HEK293 (cell line): ENCODE data around the gene TSHZ3.

Experiments
- CTCF ChIA-PET: fragments of 350-600 bp; formaldehyde crosslinking; extraction: SDS; loops from one replicate; lab custom pipeline; 2021; ENCODE audit warnings: antibody characterized with exemption; lab: Yijun Ruan, JAX
- POLR2A ChIA-PET: fragments of 300-600 bp; formaldehyde crosslinking; extraction: SDS; loops from one replicate; lab custom pipeline; 2020; ENCODE audit warnings: antibody characterized with exemption, inconsistent platforms; lab: Yijun Ruan, JAX
- H3K27ac ChIP-seq: fragments of 200-500 bp; sonication (Bioruptor generic); 2 replicates; pipeline ENCODE4 v1.5.1; 2014; ENCODE audit warnings: low read depth, low read length, control low read depth, inconsistent platforms; ENCODE audit errors: extremely low read depth
- H3K36me3 ChIP-seq, 2 experiments: fragments of 200-500 bp in 1 of 2; sonication (Bioruptor generic) in 1 of 2; 1 replicate in 1 of 2; 2 replicates in 1 of 2; pipeline ENCODE4 v1.5.1; 2014 to 2017; ENCODE audit warnings: inconsistent platforms in 2 of 2, low read length in 2 of 2; ENCODE audit not compliant: control insufficient read depth in 2 of 2, insufficient read depth in 1 of 2
- H3K4me1 ChIP-seq: fragments of 200-500 bp; sonication (Bioruptor generic); 2 replicates; pipeline ENCODE4 v1.5.1; 2014; ENCODE audit warnings: mild to moderate bottlenecking, low read length, inconsistent platforms; ENCODE audit not compliant: control insufficient read depth, insufficient read depth
- H3K4me3 ChIP-seq: 2 replicates; pipeline ENCODE4 v1.5.1; 2011; ENCODE audit warnings: low read depth, mild to moderate bottlenecking, control low read depth, low read length, moderate library complexity
- H3K9me3 ChIP-seq: fragments of 200-500 bp; sonication (Bioruptor generic); 2 replicates; pipeline ENCODE4 v1.5.1; 2014; ENCODE audit warnings: low read depth, low read length, inconsistent platforms; ENCODE audit not compliant: control insufficient read depth, insufficient read depth
- BCL11B ChIP-seq: fragments of 450-650 bp; formaldehyde crosslinking; IDR thresholded peaks from 2 replicates; pipeline ENCODE4 v1.5.1; 2016; ENCODE audit warnings: low read depth, missing biosample characterization, missing genetic modification characterization
- GLI4 ChIP-seq: fragments of 450-650 bp; formaldehyde crosslinking; IDR thresholded peaks from 2 replicates; pipeline ENCODE4 v1.5.1; 2016; ENCODE audit warnings: missing biosample characterization, missing genetic modification characterization
- HOXC10 ChIP-seq: sonication (generic); formaldehyde crosslinking; IDR thresholded peaks from 2 replicates; pipeline ENCODE4 v1.8.1; 2023; ENCODE audit warnings: mild to moderate bottlenecking, missing genetic modification reagents
- SP2 ChIP-seq: fragments of 450-650 bp; formaldehyde crosslinking; IDR thresholded peaks from 2 replicates; pipeline ENCODE4 v1.5.1; 2016; ENCODE audit warnings: missing biosample characterization, missing genetic modification characterization
- SP7 ChIP-seq: fragments of 450-650 bp; formaldehyde crosslinking; IDR thresholded peaks from 2 replicates; pipeline ENCODE4 v1.5.1; 2016; ENCODE audit warnings: missing biosample characterization, missing genetic modification characterization
- ZBTB17 ChIP-seq: fragments of 450-650 bp; formaldehyde crosslinking; IDR thresholded peaks from 2 replicates; pipeline ENCODE4 v1.5.1; 2016; ENCODE audit warnings: missing biosample characterization, missing genetic modification characterization
- ZNF311 ChIP-seq: fragments of 450-650 bp; formaldehyde crosslinking; IDR thresholded peaks from 2 replicates; pipeline ENCODE4 v1.5.1; 2017; ENCODE audit warnings: missing biosample characterization, missing genetic modification characterization, borderline replicate concordance
- ZNF354C ChIP-seq: fragments of 450-650 bp; formaldehyde crosslinking; IDR thresholded peaks from 2 replicates; pipeline ENCODE4 v1.5.1; 2016; ENCODE audit warnings: missing biosample characterization, missing genetic modification characterization, low read depth, borderline replicate concordance
- ZNF416 ChIP-seq: fragments of 450-650 bp; formaldehyde crosslinking; IDR thresholded peaks from 2 replicates; pipeline ENCODE4 v1.5.1; 2016; ENCODE audit warnings: missing biosample characterization, missing genetic modification characterization
- ZNF473 ChIP-seq: fragments of 450-650 bp; formaldehyde crosslinking; IDR thresholded peaks from 2 replicates; pipeline ENCODE4 v1.5.1; 2017; ENCODE audit warnings: missing biosample characterization, missing genetic modification characterization
- ZNF571 ChIP-seq: fragments of 450-650 bp; formaldehyde crosslinking; IDR thresholded peaks from 2 replicates; pipeline ENCODE4 v1.5.0; 2017; ENCODE audit warnings: missing biosample characterization, missing genetic modification characterization
- ZNF768 ChIP-seq: fragments of 450-650 bp; formaldehyde crosslinking; IDR thresholded peaks from 2 replicates; pipeline ENCODE4 v1.5.1; 2018; ENCODE audit warnings: missing biosample characterization, mild to moderate bottlenecking, missing genetic modification characterization
- ZNF776 ChIP-seq: fragments of 450-650 bp; formaldehyde crosslinking; IDR thresholded peaks from 2 replicates; pipeline ENCODE4 v1.5.0; 2017; ENCODE audit warnings: missing biosample characterization, missing genetic modification characterization, borderline replicate concordance
- TF ChIP-seq, protein P1 (sequence below): fragments of 450-650 bp; formaldehyde crosslinking; IDR thresholded peaks from 2 replicates; pipeline ENCODE4 v1.5.0; 2017; ENCODE audit warnings: missing biosample characterization, missing genetic modification characterization, borderline replicate concordance
- TF ChIP-seq, protein P2 (sequence below): fragments of 450-650 bp; formaldehyde crosslinking; IDR thresholded peaks from 2 replicates; pipeline ENCODE4 v1.5.1; 2017; ENCODE audit warnings: missing biosample characterization, missing genetic modification characterization
- TF ChIP-seq, protein P3 (sequence below): fragments of 450-650 bp; formaldehyde crosslinking; IDR thresholded peaks from 2 replicates; pipeline ENCODE4 v1.5.1; 2016; ENCODE audit warnings: missing biosample characterization, missing genetic modification characterization
- TF ChIP-seq, protein P4 (sequence below): fragments of 450-650 bp; formaldehyde crosslinking; IDR thresholded peaks from 2 replicates; pipeline ENCODE4 v1.5.1; 2016; ENCODE audit warnings: missing biosample characterization, missing genetic modification characterization
- TF ChIP-seq, protein P5 (sequence below): fragments of 450-650 bp; formaldehyde crosslinking; IDR thresholded peaks from 2 replicates; pipeline ENCODE4 v1.5.1; 2017; ENCODE audit warnings: missing biosample characterization, missing genetic modification characterization
- TF ChIP-seq, protein P6 (sequence below): fragments of 450-650 bp; formaldehyde crosslinking; IDR thresholded peaks from 2 replicates; pipeline ENCODE4 v1.5.1; 2016; ENCODE audit warnings: missing biosample characterization, missing genetic modification characterization
- TF ChIP-seq, protein P7 (sequence below): fragments of 450-650 bp; formaldehyde crosslinking; conservative IDR thresholded peaks from 2 replicates; pipeline ENCODE4 v1.5.1; 2016; ENCODE audit warnings: low read depth, missing biosample characterization, missing genetic modification characterization

Gene TSHZ3

DNA sequence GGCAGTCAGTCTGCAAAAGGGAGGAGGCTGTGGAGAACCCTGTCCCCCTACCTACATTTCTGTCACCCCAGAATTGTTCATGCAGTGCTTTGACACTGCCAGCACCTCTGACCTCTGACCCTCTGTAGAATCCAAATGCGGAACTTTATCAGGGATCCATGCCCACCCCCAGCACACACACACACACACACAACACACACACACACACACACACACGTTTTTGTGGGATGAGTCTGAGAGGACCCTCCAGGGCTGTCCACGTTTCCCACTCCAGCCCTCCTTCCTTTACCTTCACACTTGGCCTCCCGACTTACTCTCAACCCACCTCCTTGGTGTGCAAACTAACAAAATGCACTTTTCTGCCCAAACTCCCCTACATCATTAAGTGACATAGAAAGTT lies 42.3 kb upstream of the TSHZ3 start:
- CTCF ChIA-PET: interaction anchor here (0.6 kb wide), 1 partner anchor 70 kb away, joined by 3 read pairs; no protein-coding TSS in a partner anchor
- POLR2A ChIA-PET: no interaction called here
- TF ChIP-seq, protein P1, sequence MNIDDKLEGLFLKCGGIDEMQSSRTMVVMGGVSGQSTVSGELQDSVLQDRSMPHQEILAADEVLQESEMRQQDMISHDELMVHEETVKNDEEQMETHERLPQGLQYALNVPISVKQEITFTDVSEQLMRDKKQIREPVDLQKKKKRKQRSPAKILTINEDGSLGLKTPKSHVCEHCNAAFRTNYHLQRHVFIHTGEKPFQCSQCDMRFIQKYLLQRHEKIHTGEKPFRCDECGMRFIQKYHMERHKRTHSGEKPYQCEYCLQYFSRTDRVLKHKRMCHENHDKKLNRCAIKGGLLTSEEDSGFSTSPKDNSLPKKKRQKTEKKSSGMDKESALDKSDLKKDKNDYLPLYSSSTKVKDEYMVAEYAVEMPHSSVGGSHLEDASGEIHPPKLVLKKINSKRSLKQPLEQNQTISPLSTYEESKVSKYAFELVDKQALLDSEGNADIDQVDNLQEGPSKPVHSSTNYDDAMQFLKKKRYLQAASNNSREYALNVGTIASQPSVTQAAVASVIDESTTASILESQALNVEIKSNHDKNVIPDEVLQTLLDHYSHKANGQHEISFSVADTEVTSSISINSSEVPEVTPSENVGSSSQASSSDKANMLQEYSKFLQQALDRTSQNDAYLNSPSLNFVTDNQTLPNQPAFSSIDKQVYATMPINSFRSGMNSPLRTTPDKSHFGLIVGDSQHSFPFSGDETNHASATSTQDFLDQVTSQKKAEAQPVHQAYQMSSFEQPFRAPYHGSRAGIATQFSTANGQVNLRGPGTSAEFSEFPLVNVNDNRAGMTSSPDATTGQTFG (tag by site-specific recombination): 0 out of 2 replicates have a peak, but pooled peaks have one; percentile 54
- TF ChIP-seq ZNF473 (0 out of 2 replicates have a peak, but pooled peaks have one; percentile 58), BCL11B (no peak), HOXC10 (CRISPR knock-in tag) (no peak), SP2 (tag by site-specific recombination) (no peak), GLI4 (tag by site-specific recombination) (no peak), ZNF311 (tag by site-specific recombination) (no peak), ZNF571 (0 out of 2 replicates have a peak, but pooled peaks have one; percentile 43), SP7 (tag by site-specific recombination) (no peak), ZNF776 (tag by site-specific recombination) (0 out of 2 replicates have a peak, but pooled peaks have one; percentile 52), ZNF416 (tag by site-specific recombination) (no peak), ZNF354C (no peak), ZNF768 (tag by site-specific recombination) (no peak), ZBTB17 (tag by site-specific recombination) (no peak)
- TF ChIP-seq, protein P2, sequence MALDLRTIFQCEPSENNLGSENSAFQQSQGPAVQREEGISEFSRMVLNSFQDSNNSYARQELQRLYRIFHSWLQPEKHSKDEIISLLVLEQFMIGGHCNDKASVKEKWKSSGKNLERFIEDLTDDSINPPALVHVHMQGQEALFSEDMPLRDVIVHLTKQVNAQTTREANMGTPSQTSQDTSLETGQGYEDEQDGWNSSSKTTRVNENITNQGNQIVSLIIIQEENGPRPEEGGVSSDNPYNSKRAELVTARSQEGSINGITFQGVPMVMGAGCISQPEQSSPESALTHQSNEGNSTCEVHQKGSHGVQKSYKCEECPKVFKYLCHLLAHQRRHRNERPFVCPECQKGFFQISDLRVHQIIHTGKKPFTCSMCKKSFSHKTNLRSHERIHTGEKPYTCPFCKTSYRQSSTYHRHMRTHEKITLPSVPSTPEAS (tag by site-specific recombination): peak; percentile 81
- TF ChIP-seq, protein P3, sequence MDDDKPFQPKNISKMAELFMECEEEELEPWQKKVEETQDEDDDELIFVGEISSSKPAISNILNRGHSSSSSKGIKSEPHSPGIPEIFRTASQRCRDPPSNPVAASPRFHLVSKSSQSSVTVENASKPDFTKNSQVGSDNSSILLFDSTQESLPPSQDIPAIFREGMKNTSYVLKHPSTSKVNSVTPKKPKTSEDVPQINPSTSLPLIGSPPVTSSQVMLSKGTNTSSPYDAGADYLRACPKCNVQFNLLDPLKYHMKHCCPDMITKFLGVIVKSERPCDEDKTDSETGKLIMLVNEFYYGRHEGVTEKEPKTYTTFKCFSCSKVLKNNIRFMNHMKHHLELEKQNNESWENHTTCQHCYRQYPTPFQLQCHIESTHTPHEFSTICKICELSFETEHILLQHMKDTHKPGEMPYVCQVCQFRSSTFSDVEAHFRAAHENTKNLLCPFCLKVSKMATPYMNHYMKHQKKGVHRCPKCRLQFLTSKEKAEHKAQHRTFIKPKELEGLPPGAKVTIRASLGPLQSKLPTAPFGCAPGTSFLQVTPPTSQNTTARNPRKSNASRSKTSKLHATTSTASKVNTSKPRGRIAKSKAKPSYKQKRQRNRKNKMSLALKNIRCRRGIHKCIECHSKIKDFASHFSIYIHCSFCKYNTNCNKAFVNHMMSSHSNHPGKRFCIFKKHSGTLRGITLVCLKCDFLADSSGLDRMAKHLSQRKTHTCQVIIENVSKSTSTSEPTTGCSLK (tag by site-specific recombination): no peak
- TF ChIP-seq, protein P4, sequence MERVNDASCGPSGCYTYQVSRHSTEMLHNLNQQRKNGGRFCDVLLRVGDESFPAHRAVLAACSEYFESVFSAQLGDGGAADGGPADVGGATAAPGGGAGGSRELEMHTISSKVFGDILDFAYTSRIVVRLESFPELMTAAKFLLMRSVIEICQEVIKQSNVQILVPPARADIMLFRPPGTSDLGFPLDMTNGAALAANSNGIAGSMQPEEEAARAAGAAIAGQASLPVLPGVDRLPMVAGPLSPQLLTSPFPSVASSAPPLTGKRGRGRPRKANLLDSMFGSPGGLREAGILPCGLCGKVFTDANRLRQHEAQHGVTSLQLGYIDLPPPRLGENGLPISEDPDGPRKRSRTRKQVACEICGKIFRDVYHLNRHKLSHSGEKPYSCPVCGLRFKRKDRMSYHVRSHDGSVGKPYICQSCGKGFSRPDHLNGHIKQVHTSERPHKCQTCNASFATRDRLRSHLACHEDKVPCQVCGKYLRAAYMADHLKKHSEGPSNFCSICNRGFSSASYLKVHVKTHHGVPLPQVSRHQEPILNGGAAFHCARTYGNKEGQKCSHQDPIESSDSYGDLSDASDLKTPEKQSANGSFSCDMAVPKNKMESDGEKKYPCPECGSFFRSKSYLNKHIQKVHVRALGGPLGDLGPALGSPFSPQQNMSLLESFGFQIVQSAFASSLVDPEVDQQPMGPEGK (tag by site-specific recombination): no peak
- TF ChIP-seq, protein P5, sequence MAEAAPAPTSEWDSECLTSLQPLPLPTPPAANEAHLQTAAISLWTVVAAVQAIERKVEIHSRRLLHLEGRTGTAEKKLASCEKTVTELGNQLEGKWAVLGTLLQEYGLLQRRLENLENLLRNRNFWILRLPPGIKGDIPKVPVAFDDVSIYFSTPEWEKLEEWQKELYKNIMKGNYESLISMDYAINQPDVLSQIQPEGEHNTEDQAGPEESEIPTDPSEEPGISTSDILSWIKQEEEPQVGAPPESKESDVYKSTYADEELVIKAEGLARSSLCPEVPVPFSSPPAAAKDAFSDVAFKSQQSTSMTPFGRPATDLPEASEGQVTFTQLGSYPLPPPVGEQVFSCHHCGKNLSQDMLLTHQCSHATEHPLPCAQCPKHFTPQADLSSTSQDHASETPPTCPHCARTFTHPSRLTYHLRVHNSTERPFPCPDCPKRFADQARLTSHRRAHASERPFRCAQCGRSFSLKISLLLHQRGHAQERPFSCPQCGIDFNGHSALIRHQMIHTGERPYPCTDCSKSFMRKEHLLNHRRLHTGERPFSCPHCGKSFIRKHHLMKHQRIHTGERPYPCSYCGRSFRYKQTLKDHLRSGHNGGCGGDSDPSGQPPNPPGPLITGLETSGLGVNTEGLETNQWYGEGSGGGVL (tag by site-specific recombination): 0 out of 2 replicates have a peak, but pooled peaks have one; percentile 29
- TF ChIP-seq, protein P6, sequence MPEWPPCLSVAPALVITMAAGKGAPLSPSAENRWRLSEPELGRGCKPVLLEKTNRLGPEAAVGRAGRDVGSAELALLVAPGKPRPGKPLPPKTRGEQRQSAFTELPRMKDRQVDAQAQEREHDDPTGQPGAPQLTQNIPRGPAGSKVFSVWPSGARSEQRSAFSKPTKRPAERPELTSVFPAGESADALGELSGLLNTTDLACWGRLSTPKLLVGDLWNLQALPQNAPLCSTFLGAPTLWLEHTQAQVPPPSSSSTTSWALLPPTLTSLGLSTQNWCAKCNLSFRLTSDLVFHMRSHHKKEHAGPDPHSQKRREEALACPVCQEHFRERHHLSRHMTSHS: no peak
- TF ChIP-seq, protein P7, sequence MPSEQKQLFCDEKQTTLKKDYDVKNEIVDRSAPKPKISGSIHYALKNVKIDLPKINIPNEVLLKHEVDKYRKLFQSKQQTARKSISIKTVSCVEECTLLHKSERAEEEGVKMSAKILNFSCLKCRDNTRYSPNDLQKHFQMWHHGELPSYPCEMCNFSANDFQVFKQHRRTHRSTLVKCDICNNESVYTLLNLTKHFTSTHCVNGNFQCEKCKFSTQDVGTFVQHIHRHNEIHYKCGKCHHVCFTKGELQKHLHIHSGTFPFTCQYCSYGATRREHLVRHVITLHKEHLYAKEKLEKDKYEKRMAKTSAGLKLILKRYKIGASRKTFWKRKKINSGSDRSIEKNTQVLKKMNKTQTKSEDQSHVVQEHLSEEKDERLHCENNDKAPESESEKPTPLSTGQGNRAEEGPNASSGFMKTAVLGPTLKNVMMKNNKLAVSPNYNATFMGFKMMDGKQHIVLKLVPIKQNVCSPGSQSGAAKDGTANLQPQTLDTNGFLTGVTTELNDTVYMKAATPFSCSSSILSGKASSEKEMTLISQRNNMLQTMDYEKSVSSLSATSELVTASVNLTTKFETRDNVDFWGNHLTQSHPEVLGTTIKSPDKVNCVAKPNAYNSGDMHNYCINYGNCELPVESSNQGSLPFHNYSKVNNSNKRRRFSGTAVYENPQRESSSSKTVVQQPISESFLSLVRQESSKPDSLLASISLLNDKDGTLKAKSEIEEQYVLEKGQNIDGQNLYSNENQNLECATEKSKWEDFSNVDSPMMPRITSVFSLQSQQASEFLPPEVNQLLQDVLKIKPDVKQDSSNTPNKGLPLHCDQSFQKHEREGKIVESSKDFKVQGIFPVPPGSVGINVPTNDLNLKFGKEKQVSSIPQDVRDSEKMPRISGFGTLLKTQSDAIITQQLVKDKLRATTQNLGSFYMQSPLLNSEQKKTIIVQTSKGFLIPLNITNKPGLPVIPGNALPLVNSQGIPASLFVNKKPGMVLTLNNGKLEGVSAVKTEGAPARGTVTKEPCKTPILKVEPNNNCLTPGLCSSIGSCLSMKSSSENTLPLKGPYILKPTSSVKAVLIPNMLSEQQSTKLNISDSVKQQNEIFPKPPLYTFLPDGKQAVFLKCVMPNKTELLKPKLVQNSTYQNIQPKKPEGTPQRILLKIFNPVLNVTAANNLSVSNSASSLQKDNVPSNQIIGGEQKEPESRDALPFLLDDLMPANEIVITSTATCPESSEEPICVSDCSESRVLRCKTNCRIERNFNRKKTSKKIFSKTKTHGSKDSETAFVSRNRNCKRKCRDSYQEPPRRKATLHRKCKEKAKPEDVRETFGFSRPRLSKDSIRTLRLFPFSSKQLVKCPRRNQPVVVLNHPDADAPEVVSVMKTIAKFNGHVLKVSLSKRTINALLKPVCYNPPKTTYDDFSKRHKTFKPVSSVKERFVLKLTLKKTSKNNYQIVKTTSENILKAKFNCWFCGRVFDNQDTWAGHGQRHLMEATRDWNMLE (tag by site-specific recombination): no peak

More for the DNA sequence above, 42.3 kb upstream of the TSHZ3 start:
- 0 out of 2 replicates have a peak, but pooled peaks cover 2% of the 10 kb centered on the region for H3K4me1 ChIP-seq
- no peaks in the 10 kb centered on the region for H3K9me3 ChIP-seq
- no peak overlapping the region for H3K4me3 ChIP-seq
- no peak overlapping the region for H3K27ac ChIP-seq
- H3K36me3 ChIP-seq: no peaks in the 10 kb centered on the region
